HUDEP-2 (cell line): ENCODE results near the gene MAP2K5.
"Not testable (repeated sequence)": the region's sequence is repeated elsewhere in the genome, so short reads cannot be mapped to it uniquely, and the experiment has no call there.

Experiments used
- DNase-seq, 76 experiments: peaks; one replicate each; lab custom pipeline; 2025; ENCODE audit not compliant: unreplicated experiment in 76 of 76; lab: John Stamatoyannopoulos, UW

The MAP2K5 gene

DNA sequence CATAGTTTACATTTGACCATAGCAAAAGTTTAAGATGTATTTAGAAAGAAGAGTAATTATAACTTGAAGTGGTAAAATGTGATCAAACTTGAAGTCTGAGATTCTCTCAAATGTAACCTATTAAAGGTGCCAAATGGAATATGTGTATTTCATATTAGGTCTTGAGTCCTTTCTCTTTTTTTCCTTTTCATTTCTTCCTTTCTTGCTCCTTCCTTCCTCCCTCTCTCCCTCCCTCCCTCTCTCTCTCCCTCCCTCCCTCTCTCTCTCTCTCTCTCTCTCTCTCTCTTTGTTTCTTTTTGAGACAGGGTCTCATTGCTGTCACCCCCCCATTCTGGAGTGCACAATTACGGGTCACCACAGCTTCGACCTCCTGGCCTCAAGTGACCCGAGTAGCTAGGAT lies 47.7 kb downstream of the MAP2K5 start:
- no peak for DNase-seq

DNA sequence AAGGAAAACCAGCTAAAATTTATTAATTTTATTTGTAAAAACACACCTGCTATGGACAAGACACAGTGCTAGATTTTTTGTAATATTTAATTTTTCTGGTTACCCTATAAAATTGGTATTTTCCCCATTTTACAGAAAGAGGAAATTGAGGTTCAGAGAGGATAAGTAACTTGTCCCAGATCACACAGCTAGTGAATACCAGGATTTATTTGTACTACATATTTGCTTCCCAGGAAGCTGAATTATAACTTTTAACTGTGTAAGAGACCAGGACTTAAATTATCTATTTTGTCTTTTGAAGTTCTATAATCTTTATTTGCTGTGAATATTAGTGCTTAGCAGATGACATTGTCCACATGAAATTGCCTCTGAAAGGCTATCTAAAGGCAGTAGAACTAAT lies 49.7 kb downstream of the MAP2K5 start:
- no peak for DNase-seq

DNA sequence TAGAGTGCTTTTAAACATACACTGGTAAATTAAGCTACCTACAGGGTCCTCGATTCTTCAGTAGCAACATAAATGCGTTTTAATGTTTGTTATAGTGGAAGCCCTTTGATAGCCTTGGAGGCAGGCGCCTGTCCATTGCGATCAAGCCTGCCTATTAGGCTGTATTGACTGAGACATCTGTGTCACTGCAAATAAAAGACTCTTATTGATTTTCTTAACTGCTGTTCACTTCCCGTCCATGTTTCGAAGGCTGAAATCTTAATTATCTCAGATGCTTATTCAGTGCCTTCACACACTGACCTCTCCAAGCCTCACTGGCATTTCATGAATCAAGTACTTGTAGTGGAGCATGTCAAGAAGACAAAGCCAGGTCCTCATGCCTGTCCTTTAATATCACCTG lies 51.1 kb downstream of the MAP2K5 start:
- DNase-seq: no peak

DNA sequence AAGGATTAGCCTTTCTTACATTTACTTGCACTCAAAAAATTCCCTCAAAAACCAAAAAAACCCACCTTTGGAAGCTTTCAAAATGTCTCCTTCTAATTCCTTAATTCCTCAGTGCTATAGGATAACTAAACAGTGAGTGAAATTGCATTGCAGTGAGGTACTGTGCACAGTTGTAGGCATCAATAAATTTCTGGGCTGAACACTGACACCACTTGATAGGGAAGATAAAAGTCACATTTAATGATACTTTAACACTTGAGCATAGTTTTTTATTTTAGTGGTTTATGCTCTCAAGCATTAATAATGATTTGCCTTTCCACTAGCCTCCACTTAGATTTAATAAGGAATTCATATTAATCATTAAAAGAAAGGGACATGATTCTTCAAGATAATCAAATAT lies 52.3 kb downstream of the MAP2K5 start:
- no peak for DNase-seq

DNA sequence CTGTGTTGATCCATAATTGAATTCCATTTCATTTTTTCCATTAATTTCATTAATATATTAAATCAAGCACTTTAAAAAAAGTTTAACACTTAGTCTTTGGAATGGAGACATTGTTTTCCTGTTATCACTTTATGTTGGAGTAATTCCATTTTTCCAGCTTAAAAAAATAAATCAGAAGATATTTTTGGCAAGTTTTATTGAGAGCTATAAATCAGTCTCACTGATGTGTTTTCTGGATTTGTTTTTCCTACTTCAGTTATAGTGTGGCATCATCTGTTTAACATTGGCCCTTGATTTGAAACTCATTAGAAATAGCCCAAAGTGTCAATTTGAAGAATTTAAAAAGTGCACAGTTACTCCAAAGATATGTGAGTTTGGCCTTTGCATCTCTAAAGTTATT lies 53.1 kb downstream of the MAP2K5 start:
- DNase-seq: no peak

DNA sequence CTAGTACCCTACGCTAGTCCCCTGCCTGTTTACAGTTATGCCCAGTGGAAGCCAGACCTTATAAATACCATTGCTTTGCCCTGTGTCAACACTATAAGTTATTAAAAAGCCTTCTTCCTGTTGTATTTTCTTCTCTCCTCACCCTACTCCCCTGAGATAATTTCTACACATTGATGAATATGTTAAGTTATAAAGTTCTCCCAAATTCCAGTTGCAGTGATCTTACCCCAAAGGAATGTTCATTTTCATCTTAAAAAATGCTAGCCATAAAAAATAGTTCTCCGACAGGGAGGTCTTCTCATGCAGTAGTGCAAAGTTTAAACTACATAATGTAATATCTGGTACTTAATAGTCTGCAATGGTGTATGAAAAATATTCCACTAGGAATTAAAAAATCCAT lies 58.6 kb downstream of the MAP2K5 start:
- no peak for DNase-seq

DNA sequence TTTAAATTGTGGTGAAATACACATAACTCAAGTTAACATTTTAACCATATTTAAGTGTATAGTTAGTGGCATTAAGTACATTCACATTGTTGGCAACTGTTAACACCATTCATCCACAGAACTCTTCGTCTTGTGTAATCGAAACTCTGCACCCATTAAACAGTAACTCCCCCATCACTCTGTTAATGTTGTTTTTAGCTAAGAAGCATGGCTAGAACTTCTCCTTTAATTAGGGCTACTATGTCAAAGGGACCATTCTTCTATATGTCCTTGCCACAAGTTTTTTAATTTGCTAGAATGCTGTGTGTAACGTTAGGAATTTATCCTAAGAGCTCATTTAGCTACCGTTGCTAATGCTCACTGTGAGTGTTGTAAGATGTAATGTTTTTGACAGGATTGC lies 60.6 kb downstream of the MAP2K5 start:
- no peak for DNase-seq

DNA sequence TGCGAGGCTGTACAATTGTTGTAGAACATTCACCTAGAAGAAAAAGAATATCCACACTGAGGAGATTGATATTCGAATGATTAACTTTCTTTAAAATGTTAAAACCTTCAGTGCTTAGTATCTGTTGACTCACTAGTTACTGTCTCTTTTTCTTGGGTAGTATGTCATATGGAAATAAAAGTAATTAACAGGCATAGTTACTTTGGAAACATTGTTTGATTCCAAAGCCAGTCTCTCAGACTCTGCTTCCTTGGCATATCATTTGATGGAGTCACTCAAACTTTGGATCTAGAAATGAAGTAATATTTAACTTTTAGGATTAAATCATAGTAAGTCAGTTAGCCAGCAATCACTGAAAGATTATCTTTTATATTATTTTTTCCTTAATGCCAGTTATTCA lies 63.4 kb downstream of the MAP2K5 start:
- DNase-seq: no peak

DNA sequence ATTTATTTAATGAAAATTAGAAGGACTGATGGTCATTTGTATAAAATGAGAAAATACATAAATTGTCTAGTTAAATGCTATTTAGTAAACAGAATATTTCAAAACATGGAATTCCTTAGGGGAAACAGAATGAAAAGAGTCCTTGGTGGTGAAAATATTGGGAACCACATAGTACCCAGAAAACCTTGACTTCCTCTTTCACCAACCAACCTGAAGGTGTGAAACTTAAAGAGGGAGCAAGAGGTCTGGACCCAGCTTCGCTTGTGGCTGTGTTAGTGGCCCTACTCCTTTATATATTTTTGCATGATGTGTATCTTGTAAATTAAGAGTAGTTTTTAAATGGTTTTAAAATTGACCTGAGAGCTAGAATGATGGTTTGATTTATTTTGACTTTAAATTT lies 64.2 kb downstream of the MAP2K5 start:
- no peak for DNase-seq

DNA sequence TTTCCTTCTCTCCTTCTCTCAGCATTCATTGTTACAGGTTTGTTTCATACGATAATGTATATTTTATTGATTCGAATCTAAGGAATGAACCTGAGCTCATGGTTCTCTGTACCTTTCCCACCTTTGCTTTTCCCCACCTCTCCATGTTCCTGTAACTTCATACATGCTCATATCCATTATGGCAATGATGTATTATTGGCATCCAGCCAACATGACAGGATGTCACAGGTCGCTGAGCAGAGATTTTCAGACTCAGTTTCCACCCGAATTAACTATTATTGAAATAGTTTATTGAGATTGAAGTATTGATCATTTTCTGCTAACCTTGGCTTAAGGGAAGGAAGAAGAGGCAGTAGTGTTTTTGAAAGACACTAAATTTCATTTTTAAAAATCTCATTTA lies 64.8 kb downstream of the MAP2K5 start:
- DNase-seq: no peak

DNA sequence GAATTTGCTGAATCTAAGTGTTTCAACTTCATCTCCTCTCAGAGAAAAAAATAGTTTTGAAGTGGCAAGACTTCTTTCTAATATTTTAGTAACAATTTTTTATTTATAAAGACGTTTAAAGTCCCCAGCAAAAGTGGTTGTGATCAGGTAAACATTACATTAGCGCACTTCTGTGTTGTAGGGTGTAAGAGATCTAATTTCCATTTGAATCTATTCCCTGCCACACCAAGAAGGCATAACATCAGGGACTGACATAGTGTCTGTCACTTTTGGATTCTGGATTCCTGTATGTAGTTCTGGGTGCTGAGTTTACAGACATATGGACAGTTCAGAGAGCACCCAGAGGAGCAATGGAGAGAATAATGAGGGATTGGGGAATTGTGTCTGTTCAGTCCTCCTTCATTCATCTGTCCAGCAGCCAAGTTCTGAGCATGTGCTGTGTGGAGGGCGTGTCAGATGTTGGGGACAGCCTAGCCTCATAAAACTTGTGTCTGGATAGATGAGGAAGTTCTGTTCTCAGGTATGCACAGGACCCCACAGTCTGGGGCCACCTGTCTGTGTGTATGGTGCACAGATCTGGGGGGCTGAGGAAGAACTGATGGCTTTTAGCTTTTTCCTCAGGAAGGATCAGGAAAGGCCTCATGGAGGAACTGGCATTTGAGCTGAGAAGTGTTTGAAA lies 65.6 kb downstream of the MAP2K5 start:
- no peak for DNase-seq

DNA sequence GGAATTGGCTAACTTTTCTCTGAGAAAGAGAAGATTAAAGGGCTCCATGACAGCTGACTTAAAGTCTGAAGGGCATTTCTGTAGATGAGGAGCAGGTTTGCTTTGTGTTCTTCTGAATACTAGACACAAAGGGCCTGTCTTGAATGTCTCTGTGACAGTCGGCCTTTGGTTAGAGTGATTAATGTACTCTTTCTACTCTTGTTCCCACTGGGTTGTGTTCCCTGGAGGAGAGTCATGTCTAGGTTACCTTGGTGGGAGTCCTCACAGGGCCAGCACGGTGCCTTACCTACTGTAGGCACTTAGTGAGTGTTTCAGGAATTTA lies 66.1 kb downstream of the MAP2K5 start:
- DNase-seq: no peak

DNA sequence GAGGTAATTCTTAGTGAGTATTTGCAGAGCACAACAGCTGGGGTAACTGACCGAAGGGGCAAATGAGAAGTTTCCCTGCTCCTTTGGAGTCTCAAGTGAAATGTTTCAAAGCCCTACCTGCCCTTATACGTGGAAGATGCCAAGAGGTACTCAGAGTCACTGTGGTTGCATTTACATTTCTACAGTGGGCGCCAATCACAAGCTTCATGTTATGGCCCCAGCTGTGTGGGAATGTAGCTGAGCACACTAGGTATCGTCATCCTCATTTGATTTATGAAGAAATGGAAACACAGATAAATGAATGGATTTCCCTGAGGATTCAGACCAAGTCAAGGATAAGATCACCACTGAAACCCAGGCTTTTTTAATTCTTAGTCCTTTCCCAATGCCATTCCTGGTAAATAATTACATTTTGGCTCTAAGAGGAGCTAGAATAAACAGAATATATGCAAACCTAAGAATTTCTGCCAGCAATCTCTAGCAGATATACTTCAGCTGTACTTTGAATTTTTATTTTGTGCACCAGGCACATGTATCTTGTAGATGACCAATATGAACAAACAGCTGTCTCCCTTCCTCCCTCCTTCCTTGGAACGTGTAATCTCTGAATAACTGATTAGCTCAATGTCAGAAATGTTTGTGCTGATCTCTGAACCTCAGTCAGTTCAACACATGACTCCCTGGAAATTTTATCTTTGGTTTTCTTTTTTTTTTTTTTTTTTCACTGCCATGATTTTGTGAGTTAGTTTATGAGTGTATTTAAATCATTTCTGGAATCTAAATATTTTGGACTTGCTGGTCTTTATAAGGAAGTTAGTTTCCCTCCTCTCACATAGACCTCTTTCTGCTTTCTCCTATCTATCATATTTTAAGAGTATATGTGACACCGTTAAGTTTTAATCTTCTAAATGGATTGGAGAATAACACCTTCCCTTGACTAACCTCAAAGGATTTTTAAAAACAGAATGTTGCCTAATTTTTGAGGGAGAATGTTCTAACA lies 69.2 kb downstream of the MAP2K5 start:
- no peak for DNase-seq

DNA sequence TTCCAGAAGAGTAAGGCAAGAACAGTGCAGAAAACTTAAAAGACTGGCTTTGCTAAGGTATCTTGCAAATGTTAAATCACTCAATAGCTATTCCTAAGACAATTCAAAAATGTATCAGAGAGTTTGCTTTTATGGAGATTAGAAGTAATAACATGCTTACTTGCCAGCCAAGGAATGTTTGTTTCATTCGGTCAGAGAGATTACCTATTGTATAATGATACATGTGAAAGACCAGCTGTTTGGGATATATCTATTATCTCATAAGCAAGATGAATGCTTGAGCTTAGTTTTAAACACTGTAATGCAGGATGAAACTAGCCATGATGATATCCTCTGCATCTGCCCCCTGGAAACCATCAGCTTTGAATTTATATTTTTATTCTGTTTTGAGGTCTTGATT lies 70.7 kb downstream of the MAP2K5 start:
- no peak for DNase-seq

DNA sequence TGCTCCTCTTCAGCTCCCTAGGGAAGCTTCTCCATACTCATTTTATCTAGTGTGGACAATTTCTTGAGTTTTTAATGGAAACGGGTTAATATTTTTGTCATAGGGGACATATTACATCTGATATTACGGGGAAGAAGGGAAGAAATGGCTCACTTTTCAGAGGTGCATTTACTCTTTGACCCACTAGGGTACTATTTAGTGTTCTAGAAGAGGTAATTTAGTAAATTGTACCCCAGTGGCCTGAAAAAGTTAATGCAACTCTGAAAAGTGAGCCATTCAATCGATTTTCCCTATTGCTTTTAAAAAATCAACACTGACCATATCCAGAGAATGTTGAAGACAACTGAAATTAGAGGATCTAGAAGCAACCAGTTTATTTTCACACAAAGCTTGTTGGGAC lies 71.2 kb downstream of the MAP2K5 start:
- no peak for DNase-seq

DNA sequence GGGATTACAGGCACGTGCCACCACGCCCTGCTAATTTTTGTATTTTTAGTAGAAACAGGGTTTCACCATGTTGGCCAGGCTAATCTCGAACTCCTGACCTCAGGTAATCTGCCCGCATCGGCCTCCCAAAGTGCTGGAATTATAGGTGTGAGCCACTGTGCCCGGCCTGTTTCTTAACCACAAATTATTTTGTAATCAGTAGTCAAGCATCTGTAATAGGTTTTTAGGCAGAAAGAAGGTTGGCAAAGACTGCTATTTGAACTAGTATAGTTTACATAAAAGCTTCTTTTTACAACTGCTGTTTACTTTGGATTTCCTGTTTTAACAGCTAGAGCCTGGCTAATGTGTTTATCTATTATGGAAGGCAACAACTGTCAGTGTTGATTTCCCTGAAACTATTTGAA lies 72.6 kb downstream of the MAP2K5 start:
- DNase-seq: not testable (repeated sequence)

DNA sequence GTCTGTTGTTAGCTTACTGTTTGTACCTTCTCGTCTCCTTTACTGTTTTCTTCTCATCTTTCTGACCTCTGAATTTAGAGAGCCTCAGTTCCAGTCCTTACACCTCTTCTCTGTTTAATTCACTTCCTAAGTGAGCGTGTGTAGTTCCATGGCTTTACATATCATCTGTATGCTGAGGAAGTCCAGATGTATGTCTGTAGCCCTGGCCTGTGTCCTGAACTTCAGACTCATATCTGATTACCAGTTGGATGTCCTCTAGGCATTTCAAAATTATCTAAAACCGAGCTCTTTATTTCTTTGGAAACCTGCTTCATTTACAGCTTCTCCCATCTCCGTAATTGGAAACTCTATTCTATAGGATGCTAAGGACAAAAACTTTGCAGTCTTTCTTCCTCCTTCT lies 75.8 kb downstream of the MAP2K5 start:
- no peak for DNase-seq

DNA sequence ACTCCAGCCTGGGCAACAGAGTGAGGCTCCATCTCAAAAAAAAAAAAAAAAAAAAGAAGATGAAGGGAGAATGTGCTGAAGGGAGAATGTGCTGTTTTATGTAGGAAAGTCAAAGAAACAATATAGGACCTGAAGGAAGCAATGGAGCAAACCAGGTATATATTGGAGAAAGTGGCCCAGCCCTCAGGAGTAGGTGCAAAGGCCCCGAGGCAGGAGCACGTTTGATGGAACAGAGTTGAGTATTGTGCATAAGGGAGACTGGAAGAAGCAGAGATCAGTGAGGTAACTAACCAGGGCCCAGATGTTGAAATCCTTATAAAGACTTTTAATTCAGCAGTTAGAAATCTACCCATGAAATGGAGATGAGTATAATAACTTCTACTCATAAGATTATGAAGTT lies 79.6 kb downstream of the MAP2K5 start:
- no peak for DNase-seq

DNA sequence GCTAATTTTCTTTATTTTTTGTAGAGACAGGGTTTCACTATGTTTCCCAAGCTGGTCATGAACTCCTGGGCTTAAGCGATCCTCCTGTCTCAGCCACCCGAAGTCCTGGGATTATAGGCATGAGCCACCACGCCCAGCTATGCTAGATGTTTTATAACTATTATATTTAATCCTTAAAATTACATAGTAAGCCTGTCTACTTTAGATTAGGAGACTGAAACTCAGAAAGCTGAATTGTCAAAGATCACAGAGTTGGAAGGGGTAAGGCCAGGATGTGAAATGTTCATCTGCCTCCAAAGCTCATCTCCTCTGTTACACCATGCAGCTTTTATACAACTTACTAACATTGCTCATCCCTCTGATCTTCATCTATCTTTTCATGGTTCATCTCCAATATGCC lies 89.8 kb downstream of the MAP2K5 start:
- DNase-seq: no peak

DNA sequence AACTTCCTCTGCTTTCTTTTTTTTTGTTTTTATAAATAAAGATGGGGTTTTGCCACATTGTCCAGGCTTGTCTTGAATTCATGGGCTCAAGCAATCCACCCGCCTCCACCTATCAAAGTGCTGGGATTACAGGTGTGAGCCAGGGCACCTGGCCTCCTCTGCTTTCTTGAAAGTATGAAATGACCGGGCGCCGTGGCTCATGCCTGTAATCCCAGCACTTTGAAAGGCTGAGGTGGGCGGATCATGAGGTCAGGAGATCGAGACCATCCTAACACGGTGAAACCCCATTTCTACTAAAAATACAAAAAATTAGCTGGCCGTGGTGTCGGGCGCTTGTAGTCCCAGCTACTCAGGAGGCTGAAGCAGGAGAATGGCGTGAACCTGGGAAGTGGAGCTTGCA lies 93.4 kb downstream of the MAP2K5 start:
- DNase-seq: not testable (repeated sequence)

DNA sequence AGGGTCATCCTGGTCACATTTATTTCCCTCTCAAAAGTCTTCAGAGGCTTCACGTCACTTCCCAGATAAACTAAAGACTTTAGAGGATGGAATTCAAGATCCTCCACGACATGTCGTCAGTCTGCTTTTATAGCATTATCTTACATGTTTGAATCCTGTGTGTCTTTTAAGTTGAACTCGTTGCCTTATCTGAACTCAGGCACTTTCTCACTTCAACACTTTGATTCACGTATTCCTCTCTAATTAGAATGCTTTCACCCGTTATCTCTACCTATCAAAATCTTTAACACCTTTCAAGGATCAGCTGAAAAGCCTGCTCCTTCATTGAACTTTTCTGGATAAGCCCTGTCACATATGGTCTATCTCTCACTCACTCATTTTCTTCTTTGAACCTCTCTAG lies 97.1 kb downstream of the MAP2K5 start:
- no peak for DNase-seq

DNA sequence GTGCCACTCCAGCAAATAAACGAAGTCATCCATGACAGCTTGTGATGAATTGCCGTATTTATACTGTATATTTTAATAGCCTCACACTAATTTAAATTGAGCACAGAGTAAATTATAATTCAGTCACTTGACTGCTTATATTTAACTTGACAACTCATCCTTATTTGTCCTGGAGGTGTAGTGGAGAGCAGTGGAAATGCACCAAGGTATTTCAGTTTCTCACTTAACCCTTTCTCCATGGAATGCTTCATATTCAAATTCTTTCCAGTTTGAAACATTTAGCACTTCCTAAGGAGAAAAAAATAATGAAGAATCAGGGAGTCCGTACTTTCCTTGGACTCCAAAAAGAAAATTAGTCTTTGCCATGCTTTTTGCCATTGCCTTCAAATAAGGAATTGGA lies 99.0 kb downstream of the MAP2K5 start:
- no peak for DNase-seq
